Stomach (tissue), 9 donors: ENCODE data around the gene MKS1. TPM values are rescaled to one million over a fixed set of nuclear protein-coding genes. Genes with fewer than 3 reads are reported as not detected.

Experiments
- DNase-seq, 2 donors: peaks; one replicate each; pipeline versions ENCODE4 v3.0.0 to v3.0.0-alpha.2; 2013 to 2019
- H3K27ac ChIP-seq, 5 donors: fragments of 200-600 bp in 4 of 5; sonication (generic) in 4 of 5; one replicate each; pipeline ENCODE4 v1.5.1; 2013 to 2019; ENCODE audit warnings: mild to moderate bottlenecking in 1 of 5, moderate library complexity in 1 of 5
- H3K27me3 ChIP-seq, 3 donors: fragments of 200-600 bp; sonication (generic); one replicate each; pipeline ENCODE4 v1.5.1; 2017 to 2019; ENCODE audit warnings: mixed run types in 1 of 3
- H3K36me3 ChIP-seq, 4 donors: fragments of 200-600 bp; sonication (generic); 1 replicate in 3 of 4; 2 replicates in 1 of 4; pipeline ENCODE4 v1.5.1; 2016 to 2019
- H3K4me1 ChIP-seq, 4 donors: fragments of 200-600 bp; sonication (generic); one replicate each; pipeline ENCODE4 v1.5.1; 2016 to 2019
- H3K4me3 ChIP-seq, 4 donors: fragments of 200-600 bp; sonication (generic) in 3 of 4; one replicate each; pipeline ENCODE4 v1.5.1; 2016 to 2019; ENCODE audit warnings: mild to moderate bottlenecking in 1 of 4
- H3K9me3 ChIP-seq, 4 donors: fragments of 200-600 bp; sonication (generic); one replicate each; pipeline ENCODE4 v1.5.1; 2016 to 2019
- EP300 ChIP-seq: sonication (generic); formaldehyde crosslinking; IDR thresholded peaks from one replicate; pipeline ENCODE4 v1.6.1; 2017; ENCODE audit warnings: antibody characterized with exemption
- POLR2A ChIP-seq, 4 donors: fragments of 450-650 bp; IDR thresholded peaks; one replicate each; pipeline ENCODE4 v1.6.1; 2016; ENCODE audit warnings: antibody characterized with exemption in 4 of 4, control low read depth in 2 of 4, mild to moderate bottlenecking in 1 of 4, moderate library complexity in 1 of 4
- POLR2AphosphoS5 ChIP-seq, 3 donors: sonication (generic); formaldehyde crosslinking; IDR thresholded peaks; one replicate each; pipeline ENCODE4 v1.6.1; 2016; ENCODE audit warnings: antibody characterized with exemption in 3 of 3
- WGBS, 5 donors: extraction: QIAGEN DNeasy Blood & Tissue Kit in 3 of 5; methylation state at CpG; one replicate each; pipeline versions ENCODE4 v1.1.5 to v1.1.7; 2013 to 2018; 5-methylcytosine and 5-hydroxymethylcytosine counted together
- intact Hi-C: fragments of 100-400 bp; cut with DNase I; formaldehyde crosslinking; loops from one replicate; pipeline ENCODE4 v1.15.1; 2023; ENCODE audit warnings: low total_unique reads
- polyA plus RNA-seq, 3 donors: library from polyadenylated mRNA; stranded (reverse); fragments of 200-250 nt; gene quantifications; one replicate each; pipeline ENCODE4 v1.2.3, GENCODE V29; 2013
- total RNA-seq, 5 donors: library from RNA; depleted of rRNA; stranded (reverse); fragments of >200 nt; gene quantifications; one replicate each; pipeline versions ENCODE4 v1.1.0 to v1.2.3, GENCODE V29; 2014 to 2016
- TF ChIP-seq, protein P1 (sequence below), 7 experiments: fragments of 450-650 bp in 4 of 7; fragments of 200-600 bp in 3 of 7; sonication (generic) in 3 of 7; IDR thresholded peaks; one replicate each; pipeline ENCODE4 v1.5.1; 2016 to 2019; ENCODE audit warnings: antibody characterized with exemption in 7 of 7, control low read depth in 2 of 7, mild to moderate bottlenecking in 1 of 7
- donor health status: healthy with polysubstance abuse.
- donor health status: Bipolar disorder and iron deficiency.
- donor health status: healthy.

The MKS1 gene
- total and polyA plus RNA-seq, 8 donors: 3.1 to 18.0 (median 10.1) TPM

GRCh38 chr17:58265902-58266875 is 47.1 kb upstream of the MKS1 start:
- TF ChIP-seq POLR2AphosphoS5 (IDR thresholded peaks at IDR 0.05) (no peak), EP300 (no peak), POLR2A (IDR thresholded peaks at IDR 0.05) (no peak)
- TF ChIP-seq, protein P1, sequence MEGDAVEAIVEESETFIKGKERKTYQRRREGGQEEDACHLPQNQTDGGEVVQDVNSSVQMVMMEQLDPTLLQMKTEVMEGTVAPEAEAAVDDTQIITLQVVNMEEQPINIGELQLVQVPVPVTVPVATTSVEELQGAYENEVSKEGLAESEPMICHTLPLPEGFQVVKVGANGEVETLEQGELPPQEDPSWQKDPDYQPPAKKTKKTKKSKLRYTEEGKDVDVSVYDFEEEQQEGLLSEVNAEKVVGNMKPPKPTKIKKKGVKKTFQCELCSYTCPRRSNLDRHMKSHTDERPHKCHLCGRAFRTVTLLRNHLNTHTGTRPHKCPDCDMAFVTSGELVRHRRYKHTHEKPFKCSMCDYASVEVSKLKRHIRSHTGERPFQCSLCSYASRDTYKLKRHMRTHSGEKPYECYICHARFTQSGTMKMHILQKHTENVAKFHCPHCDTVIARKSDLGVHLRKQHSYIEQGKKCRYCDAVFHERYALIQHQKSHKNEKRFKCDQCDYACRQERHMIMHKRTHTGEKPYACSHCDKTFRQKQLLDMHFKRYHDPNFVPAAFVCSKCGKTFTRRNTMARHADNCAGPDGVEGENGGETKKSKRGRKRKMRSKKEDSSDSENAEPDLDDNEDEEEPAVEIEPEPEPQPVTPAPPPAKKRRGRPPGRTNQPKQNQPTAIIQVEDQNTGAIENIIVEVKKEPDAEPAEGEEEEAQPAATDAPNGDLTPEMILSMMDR (IDR thresholded peaks at IDR 0.05): no peak
- no peak overlapping the region for H3K27ac ChIP-seq
- 85 to 97% (median 93%) methylated on average over 7 of the region's 7 CpGs for WGBS, 5 donors
- no peaks in the 10 kb centered on the region for H3K9me3 ChIP-seq
- peaks cover 0 to 59% (median 26%) of the 10 kb centered on the region in 3 donors for H3K27me3 ChIP-seq
- H3K36me3 ChIP-seq: no peaks in the 10 kb centered on the region
- no peak overlapping the region for H3K4me3 ChIP-seq
- no peaks in the 10 kb centered on the region for H3K4me1 ChIP-seq
- intact Hi-C loops: no loop called here
- DNase-seq: no peak

DNA sequence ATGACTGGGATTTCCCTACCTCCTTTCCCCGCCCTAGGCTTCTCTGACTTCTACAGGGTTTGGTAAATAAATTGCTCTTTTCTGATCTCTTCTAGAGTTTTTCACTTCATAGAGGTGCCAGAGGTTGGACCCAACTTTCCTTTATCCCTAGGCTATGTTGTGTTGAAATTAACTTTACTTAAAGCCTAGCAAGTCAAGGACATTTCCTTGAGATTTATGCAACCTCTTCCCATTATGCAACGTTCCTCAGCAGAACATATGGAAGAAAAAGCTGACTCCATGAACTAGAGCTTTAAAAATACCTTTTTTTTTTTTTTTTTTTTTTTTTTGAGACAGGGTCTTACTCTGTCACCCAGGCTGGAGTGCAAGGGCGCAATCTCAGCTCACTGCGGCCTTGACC is 46.2 kb upstream of the MKS1 start:
- intact Hi-C loops: no loop called here
- WGBS, 5 donors: 69 to 85% (median 79%) methylated on average over 4 of the region's 4 CpGs
- no peak overlapping the region for H3K27ac ChIP-seq
- H3K4me1 ChIP-seq: no peaks in the 10 kb centered on the region
- DNase-seq: no peak
- no peaks in the 10 kb centered on the region for H3K9me3 ChIP-seq
- no peak overlapping the region for H3K4me3 ChIP-seq
- H3K27me3 ChIP-seq: peaks cover 0 to 62% (median 26%) of the 10 kb centered on the region in 3 donors
- H3K36me3 ChIP-seq: no peaks in the 10 kb centered on the region
- TF ChIP-seq POLR2AphosphoS5 (IDR thresholded peaks at IDR 0.05) (no peak), EP300 (no peak), POLR2A (IDR thresholded peaks at IDR 0.05) (no peak)
- TF ChIP-seq, protein P1 (IDR thresholded peaks at IDR 0.05): no peak

- Histone ChIP-seq H3K27ac (no peak overlapping the region), H3K4me3 (no peak overlapping the region), H3K4me1 (no peaks in the 10 kb centered on the region), H3K27me3 (peaks cover 0 to 66% (median 33%) of the 10 kb centered on the region in 3 donors), H3K36me3 (no peaks in the 10 kb centered on the region), H3K9me3 (no peaks in the 10 kb centered on the region)
- no peak for TF ChIP-seq EP300
- no peak for TF ChIP-seq POLR2AphosphoS5 (IDR thresholded peaks at IDR 0.05)
- TF ChIP-seq, protein P1 (IDR thresholded peaks at IDR 0.05): no peak
- no peak for TF ChIP-seq POLR2A (IDR thresholded peaks at IDR 0.05)
- intact Hi-C loops: no loop called here
- DNase-seq: no peak
- 70 to 82% (median 78%) methylated on average over 6 of the region's 6 CpGs for WGBS, 5 donors
Measured at GRCh38 chr17:58264407-58265103, 45.5 kb upstream of the MKS1 start.

DNA sequence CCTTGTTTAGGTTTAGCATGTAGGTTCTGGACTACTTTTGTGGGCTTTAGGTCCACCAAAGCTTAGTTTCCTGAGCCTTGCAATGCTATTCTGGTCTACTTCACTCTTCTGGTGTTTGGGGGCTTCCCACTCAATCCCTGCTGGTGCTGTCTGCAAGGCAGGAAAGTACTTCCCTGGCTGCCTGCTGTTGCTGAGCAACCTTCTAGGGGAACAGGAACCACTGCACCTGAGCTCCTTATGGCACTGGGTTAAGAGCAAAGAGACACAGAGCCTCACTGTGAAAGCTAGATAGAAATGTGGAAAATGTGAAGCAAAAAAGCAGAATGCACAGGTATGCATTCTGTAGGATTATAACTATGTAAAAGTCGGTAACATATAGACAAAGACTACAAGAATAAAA is 44.7 kb upstream of the MKS1 start:
- Histone ChIP-seq H3K4me1 (no peaks in the 10 kb centered on the region), H3K27me3 (peaks cover 0 to 61% (median 33%) of the 10 kb centered on the region in 3 donors), H3K9me3 (no peaks in the 10 kb centered on the region), H3K36me3 (no peaks in the 10 kb centered on the region), H3K4me3 (no peak overlapping the region), H3K27ac (no peak overlapping the region)
- intact Hi-C loops: no loop called here
- no peak for TF ChIP-seq POLR2AphosphoS5 (IDR thresholded peaks at IDR 0.05)
- no peak for TF ChIP-seq EP300
- TF ChIP-seq, protein P1 (IDR thresholded peaks at IDR 0.05): no peak
- no peak for TF ChIP-seq POLR2A (IDR thresholded peaks at IDR 0.05)
- 58 to 81% (median 78%) methylated on average over 1 of the region's 1 CpG for WGBS, 5 donors
- peak in 1 of 2 donors; percentile 47 for DNase-seq
